SU-DHL-6 (cell line): ENCODE data around the gene EHBP1L1.

Experiments used
- EZH2phosphoT487 ChIP-seq: fragments of 200-600 bp; sonication (generic), shearing (Covaris generic); conservative IDR thresholded peaks from 2 replicates; pipeline ENCODE4 v1.6.1; 2018; ENCODE audit warnings: mild to moderate bottlenecking, antibody characterized with exemption, low read length, moderate library complexity, mixed read lengths
- TF ChIP-seq, protein P1 (sequence below): fragments of 200-600 bp; sonication (generic); IDR thresholded peaks from one replicate; pipeline ENCODE4 v1.5.1; 2017; ENCODE audit warnings: antibody characterized with exemption, mild to moderate bottlenecking, low read length, moderate library complexity; ENCODE audit not compliant: insufficient read depth, poor library complexity, severe bottlenecking

DNA sequence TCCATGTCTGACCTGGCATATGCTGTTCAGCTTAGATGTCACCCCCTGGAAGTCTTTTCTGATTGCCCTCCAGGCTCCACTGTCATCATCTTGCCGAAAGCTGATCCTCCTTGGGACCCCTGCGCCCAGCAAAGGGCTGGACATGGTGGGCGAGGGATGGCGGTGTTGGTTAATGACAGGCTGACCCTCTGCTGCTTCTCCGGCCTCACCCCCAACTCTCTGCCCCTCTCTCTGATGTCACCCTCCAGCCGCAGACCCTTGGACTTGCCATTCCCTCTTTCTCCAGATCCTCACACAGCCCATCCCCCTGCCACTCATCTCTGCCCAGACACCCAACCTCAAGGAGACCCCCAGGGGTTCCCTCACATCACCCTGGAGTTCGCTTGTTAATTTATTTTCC, 2.3 kb downstream of the EHBP1L1 start:
- TF ChIP-seq, protein P1, sequence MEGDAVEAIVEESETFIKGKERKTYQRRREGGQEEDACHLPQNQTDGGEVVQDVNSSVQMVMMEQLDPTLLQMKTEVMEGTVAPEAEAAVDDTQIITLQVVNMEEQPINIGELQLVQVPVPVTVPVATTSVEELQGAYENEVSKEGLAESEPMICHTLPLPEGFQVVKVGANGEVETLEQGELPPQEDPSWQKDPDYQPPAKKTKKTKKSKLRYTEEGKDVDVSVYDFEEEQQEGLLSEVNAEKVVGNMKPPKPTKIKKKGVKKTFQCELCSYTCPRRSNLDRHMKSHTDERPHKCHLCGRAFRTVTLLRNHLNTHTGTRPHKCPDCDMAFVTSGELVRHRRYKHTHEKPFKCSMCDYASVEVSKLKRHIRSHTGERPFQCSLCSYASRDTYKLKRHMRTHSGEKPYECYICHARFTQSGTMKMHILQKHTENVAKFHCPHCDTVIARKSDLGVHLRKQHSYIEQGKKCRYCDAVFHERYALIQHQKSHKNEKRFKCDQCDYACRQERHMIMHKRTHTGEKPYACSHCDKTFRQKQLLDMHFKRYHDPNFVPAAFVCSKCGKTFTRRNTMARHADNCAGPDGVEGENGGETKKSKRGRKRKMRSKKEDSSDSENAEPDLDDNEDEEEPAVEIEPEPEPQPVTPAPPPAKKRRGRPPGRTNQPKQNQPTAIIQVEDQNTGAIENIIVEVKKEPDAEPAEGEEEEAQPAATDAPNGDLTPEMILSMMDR: no peak
- no peak for TF ChIP-seq EZH2phosphoT487
